GM21390 (cell line): ENCODE data around the gene SLC34A1.
"Not testable (repeated sequence)": the region's sequence is repeated elsewhere in the genome, so short reads cannot be mapped to it uniquely, and the experiment has no call there.

ENCODE experiments used
- ATAC-seq: cut with Tn5 transposase; IDR thresholded peaks from one replicate; pipeline ENCODE4 v1.9.1; 2021; ENCODE audit not compliant: unreplicated experiment

Gene SLC34A1

DNA sequence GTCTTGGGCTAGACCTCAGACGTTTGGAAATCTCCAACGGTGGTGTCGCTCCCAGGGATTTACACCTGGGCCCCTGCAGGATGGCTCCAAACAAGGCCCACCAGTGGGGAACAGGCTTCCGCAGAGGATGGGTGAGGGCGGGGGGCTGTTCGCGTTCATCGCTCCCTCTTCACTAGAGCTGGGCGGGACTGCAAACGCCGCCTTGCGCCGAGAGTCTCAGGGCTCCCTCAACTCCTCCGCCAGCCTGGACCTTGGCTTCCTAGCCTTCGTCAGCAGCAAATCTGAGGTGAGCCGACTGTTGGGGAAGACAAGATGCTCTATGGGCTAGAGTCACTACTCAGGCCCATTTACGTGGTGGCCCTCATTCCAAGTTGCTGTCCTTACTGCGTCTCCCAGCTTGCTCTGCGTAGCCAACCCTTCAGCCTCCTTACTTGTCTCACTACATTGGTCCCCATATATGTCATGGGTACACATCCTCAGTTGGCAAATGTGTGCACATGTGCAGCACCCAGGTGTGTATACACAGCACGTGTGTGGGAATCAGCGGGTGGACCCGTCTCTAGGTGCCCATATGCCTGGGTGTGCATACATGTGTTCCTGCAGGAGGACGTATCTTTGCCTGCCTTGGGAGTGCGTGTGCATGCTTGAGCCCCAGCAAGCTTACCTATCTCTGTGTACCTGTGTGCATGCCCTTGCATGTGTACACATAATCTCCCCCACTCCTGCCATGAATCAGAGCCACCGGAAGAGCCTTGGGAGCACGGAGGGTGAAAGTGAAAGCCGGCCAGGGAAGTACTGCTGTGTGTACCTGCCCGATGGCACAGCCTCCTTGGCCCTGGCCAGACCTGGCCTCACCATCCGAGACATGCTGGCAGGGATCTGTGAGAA lies 16.0 kb upstream of the SLC34A1 start:
- no peak for ATAC-seq

DNA sequence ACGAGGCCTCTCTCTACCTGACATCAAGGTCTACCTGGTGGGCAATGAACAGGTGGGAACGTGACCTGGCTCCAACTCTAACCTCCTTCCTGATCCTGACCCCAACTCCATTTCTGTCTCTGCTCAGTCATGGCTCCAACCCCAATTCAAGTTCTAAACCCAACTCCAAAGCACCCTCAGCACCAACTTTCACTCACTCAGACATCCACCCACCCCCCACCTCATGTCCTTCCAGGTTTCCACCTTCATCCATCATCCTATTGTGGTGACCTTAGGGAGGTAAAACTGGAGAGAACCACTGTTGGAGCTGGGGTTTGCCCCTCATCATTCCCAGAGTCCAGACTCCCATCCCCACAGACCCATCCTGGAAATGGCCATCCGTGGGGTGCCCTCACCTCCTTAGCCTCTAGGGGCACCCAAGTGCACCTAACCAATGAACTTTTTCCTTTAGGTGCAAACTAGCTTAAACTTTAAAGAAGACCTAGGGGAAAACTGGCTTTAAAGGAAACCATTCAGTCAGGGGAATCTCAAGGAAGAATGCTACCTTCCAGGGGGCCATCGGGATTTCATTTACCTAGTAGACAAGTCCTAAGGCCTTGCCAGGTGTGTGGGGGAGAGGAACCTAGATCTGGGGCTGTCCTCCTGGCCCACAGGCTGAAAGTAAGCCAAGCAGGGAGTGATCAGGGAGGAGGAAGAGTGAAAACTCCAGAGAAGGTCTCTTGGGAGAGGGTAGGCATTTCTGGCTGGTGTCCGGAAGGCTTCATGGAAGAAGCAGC lies 15.2 kb upstream of the SLC34A1 start:
- no peak for ATAC-seq

DNA sequence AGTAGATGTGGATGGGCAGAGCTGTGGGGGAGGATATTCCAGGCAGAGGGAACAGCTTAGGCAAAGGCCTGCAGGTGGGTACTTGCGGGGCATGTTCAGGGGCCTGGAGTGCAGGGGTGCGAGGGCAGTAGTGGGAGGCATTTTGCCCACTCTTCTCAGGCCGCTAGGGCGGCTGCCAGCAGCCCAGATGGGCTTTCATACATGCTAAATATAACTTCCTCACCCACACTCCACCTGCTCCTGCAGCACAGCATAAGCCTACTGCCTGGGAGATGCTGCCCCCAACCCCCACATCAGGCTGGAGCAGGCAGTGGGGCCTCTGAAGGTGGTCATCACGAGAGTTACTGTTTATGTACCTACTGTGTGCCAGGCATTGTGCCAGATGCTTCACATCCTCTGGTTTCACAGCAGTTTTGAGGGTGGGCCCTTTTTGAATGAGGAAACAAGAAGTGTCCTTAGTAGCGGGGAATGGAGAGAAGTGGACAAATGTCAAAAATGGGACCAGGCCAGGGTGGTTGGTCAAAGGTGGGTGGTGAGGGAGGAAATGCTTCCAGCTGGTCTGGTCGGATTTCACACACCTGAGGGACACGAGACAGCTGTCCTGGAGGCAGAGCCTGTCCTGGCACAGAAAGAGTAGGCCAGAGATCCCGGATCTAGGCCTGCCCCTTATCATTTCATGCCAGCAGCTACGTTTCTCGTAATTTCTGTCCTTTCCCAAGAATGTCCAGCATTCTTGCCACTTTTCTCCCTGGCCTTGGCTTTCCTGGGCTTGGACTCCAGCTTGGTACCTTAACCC lies 14.4 kb upstream of the SLC34A1 start:
- no peak for ATAC-seq

DNA sequence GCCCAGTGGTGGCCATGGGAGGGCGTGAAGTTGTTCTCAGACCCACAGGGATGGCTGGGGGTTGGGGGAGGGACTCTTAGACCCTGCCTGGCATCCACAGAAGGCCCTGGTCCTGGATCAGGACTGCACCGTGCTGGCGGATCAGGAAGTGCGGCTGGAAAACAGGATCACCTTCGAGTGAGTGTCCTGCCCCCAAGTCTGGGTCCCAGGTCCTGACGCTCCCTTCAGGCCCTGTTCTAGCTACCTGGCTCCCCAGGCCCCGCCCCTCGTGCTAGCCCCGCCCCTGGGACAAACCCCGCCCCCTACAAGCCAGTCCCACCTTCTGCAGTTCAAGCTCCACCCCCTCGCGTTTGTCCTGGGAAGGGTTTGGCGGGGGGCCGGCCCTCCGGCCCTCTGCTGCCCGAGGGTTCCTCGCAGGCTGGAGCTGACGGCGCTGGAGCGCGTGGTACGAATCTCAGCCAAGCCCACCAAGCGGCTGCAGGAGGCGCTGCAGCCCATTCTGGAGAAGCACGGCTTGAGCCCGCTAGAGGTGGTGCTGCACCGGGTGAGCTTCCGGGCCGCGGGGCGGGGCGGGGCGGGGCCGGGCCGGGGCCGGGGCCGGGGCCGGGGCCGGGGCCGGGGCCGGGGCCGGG lies 13.6 kb upstream of the SLC34A1 start:
- peak; percentile 78 for ATAC-seq

DNA sequence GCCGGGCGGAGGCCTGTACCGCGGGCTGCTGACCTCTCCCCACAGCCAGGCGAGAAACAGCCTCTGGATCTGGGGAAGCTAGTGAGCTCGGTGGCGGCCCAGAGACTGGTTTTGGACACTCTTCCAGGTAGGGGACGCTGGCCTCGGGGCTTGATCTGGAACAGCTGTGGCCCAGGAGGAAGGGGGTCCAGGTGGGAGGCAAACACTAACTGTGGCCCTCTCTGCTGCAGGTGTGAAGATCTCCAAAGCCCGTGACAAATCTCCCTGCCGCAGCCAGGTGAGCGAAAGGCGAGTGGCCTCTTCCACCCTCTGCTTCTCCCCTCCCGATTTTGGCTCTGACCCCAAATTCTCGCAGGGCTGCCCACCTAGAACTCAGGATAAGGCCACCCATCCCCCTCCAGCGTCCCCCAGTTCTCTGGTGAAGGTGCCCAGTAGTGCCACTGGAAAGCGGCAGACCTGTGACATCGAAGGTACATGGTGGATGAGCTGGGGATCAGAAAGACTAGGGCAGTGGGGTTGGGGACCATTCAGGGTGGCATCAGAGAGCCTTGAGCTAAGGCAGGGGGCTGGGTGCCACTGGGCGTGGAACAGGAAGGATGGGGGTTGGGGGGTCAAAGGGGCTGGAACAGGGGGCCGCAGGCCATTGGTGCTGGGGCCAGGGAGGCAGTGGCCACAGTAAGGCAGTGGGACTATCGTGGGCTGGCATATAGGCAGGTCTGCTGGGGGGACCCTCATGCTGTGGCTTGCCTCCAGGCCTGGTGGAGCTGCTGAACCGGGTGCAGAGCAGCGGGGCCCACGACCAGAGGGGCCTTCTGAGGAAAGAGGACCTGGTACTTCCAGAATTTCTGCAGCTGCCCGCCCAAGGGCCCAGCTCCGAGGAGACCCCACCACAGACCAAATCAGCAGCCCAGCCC lies 12.9 kb upstream of the SLC34A1 start:
- no peak for ATAC-seq

DNA sequence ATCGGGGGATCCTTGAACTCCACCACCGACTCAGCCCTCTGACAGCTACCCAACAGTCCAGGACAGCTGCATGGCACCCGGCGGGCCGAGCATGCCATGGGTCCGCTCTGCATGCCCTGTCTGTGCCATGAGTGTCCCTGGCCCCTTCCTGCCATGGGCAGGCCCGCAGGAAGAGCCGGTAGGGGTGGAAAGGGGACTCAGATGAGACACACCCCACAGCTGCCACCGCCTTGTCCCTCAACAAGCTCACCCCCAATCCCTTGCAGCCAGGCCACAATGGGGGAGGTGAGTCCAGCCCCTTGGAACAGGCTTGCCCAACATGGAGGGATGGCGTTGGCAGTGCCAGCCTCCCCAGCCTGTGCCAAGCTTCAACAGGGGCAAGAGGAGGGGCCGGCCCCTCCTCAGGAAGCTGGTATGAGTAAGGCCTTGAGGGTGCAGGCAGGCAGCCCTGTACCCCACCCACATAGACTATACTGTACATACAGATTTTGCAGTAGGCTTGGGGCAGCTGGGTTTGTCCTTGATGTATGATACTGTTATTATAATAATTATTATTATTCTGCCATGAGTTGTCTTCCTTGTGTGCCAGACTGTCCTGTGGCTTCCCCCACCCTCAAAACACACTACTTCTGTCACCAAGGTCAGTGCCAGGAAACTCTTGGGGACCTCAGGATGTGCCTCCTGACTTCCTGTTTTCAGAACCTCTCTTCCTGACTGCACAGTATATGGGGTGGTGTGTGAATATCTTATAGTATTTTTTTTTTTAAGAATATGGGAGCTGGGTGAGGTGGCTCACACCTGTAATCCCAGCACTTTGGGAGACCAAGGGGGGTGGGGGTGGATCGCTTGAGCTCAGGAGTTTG lies 12.0 kb upstream of the SLC34A1 start:
- no peak for ATAC-seq

DNA sequence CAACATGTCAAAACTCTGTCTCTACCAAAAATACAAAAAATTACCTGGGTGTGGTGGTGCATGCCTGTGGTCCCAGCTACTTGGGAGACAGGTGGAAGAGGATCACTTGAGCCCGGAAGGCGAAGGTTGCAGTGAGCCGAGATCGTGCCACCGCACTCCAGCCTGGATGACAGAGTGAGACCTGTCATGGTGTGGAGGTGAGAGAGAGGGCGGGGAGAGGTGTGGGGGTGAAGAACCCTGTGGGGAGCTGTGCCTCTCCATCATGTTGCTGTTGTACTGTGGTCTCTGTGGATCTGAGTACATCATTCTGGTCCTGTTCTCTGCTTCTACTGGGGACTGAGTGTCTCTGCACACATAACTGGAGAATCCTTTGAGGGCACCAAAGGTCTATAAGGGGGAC lies 11.3 kb upstream of the SLC34A1 start:
- ATAC-seq = no peak

DNA sequence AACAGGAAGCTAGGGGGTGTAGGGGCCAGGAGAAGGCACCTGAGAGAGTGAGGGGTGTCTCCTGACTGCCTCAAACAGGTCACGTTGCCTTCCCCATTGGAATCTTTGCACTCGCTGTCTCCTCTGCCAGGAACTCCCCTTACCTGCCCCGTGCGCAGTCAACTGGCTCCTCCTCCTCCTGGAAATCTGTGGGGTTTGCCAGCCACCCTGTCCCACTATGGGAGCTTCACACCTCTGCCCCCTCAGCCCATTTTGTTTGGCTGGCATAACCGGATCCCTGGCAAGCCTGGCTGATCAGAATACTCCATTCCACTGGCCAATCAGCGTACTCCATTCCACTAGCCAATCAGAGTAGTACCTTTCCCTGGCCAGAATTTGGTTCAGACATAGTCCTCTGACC lies 10.4 kb upstream of the SLC34A1 start:
- no peak for ATAC-seq

DNA sequence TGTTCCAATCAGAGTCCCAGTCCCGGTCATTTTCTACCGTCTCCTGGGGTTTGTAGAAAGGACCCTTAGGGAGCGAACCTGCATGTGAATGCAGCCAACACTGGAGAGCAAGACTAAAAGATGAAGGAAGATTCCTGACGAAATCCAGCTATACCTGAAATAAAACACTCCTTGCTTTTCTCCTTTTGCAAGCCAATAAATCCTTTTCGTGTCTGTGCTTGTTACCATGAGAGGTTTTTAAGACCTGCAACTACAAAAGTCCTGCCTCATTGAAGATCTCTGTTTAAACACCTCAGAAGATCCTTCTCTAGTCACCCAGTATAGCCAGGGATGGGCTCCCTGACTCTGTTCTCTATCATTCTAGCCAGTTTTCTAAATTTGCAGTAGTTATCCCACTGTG lies 10.0 kb upstream of the SLC34A1 start:
- no peak for ATAC-seq

DNA sequence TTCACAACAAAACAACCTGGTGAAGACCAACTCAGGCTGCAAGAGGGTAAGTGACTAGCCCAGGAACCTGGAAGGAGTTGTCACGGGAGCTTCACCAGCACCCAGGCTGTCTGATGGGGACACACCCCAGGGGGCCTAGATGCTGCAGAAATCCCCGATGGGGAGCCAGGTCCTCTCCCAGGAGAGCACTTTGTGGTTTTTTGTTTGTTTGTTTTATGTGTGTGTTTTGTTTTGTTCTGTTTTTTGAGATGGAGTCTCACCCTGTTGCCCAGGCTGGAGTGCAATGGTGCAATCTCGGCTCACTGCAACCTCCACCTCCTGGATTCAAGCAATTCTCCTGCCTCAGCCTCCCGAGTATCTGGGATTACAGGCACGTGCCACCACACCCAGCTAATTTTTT lies 8.7 kb upstream of the SLC34A1 start:
- ATAC-seq = not testable (repeated sequence)

DNA sequence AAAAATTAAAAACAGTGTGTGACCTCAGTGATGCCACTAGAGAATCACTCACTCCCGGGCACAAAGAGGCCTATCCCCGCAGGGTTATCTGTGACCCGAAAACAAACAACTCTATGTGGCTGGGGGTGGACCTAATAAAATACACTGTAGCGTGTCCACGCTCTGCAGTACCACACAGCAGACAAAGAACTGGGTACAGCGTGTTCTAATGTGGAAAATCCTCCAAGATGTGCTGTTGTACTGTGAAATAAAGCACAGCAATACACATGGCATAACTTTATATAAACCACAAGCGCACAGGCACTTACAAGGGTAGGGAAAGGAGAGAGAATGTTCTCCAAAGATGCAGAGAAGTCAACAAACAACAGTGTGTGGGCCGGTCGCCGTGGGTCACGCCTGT lies 8.1 kb upstream of the SLC34A1 start:
- no peak for ATAC-seq

DNA sequence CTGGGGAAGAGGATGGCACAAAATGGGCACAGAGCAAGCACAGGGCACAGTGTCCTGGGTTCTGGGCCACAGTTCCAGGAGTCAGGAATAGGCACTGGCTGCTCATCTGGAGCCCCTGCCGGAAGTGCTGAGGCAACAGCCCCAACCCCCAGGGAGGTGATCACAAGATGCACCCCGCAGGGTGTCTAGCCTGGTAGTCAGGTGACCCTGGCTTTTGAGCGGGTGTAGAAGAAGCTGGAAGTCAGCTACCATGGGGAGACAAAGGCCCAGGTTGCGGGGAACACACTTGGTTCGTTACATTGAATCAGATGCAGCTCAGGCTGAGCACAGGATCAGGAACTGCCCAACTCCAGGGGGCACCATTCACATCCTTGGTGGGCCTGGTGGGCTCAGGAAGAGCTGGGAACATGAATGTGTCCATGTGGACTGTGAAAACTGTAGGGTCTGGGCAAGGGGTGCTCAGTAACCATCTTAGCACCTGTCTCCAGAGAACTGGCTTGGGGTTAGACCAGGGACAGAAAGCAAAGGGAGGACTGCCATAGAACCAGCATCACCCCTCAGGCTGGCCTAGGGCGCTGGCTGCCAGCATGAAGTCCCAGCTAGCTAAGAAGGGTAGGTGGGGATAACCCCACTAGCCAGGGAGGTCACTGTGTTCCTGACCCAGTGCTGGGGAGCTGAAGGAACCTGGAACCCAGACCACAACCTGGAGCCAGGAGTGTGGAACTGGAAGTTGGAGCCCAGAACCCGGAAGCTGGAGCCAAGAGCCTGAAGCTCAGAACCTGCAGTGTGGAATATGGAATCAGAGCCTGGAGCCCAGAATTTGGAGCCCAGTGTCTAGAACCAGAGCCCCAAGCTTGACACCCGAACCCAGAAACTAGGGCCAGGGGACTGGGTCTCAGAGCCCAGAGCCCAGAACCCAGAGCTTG lies 6.1 kb upstream of the SLC34A1 start:
- no peak for ATAC-seq

DNA sequence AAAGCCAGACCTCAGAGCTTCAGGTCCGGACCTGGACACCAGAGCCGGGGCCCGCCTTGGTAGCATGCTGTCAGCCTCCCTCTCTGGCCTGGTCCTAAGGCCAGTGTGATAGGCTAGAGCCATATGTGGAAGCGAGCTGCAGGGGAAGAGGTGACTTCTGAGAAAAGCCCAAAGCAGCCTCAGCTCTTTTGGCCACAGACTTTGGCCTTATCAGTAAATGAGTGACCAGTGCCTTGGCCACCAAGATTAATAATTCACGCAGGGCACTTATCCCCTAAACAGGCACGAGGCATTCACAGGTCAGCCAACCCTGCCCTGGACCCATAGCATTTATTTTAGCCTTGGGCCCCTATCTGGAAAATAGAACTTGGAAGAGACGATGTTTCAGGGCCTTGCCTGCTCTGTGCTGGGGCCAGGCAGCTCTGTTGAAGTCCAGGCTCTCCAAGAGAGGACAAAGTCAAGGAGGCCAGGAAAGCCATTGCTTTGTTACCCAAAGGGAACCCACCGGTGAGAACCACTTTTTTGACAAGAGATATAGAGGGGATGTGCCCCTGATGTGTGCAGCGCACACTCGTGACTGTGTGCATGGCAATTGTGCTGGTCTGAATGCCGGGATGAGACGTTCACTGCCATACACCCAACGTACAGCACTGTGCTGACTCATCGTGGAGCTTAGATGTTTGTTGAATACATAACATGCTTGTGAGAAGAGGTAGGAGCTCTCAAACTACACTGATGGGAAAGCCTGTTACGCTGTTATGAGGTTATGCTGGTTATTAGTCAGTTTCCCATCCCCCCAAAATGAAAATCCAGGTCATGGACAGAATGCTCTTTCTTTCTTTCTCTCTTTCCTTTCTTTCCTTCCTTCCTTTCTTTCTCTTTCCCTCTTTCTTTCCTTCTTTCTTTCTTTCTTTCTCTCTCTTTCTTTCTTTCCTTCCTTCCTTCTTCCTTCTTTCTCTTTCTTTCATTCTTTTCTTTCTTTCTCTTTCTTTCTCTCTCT lies 5.0 kb upstream of the SLC34A1 start:
- no peak for ATAC-seq

DNA sequence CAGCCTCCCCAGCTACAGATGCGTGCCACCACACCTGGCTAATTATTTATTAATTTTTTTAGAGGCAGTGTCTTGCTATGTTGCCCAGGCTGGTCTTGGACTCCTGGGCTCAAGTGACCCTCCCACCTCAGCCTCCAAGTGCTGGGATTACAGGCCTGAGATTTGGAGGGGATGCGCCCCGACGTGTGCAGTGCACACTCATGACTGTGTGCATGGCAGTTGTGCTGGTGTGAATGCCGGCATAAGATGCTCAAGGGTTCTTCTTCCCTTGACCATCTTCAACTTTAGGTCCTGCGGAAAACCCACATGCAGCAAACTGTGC lies 3.5 kb upstream of the SLC34A1 start:
- no peak for ATAC-seq

DNA sequence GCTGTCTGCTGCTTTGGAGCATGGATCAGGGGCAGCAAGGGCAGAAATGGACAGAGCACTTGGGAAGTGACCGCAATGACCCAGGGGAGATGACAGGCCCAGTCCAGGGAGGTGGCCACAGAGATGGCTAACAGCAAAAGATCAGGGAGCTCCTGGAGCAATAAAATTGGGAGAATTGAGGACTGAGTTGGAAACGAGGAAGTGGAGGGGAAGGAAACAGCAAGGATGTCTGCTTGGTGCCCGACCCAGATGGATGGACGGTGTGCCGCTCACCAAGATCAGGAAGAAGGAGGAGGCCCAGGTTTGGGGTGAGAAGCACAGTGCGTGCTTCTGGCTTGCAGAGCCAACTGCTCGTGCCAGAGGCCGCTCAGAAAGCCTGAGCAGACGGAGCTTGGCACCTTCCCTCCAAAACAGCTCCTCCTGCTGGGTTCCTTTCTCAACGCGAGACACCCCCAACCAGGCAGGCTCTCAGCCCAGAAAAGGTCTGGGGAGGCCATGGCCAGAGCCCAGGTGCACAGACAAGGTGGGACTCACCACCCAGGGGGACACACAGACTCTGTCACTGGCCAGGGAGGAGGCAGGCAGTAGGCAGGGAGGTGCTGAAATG lies 1.7 kb upstream of the SLC34A1 start:
- no peak for ATAC-seq

DNA sequence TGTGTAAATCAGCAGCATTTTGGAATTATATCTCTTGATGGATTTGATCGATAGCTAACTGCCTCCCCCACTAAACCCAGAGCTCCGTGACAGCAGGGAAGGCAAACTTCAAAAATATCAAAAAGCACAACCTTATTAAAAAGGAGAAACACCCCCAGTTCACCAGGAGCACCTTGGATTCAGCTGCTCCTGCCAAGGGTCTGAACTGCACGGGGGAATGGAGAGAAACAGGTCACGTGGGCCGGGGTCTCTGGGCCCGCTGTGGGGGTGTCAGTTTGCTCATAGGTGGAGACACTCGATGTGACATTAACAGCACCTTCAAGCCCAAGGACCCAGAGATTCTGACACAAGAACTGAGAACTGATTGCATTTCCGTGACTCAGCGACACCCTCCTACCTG lies 1.1 kb upstream of the SLC34A1 start:
- ATAC-seq = no peak

DNA sequence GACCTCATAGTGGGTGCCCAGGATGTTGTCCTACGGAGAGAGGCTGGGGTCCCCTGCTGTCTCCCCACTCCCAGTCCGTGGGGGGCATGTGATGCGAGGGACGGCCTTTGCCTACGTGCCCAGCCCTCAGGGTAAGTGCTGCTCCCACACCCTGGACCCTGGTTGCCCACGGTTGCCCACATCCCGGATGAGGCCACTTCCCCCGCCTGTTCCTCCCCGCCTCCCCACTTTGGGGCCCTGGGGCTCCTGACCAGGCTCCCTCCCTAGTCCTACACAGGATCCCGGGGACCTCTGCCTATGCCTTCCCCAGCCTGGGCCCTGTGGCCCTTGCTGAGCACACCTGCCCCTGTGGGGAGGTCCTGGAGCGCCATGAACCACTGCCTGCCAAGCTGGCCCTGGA lies 1.5 kb downstream of the SLC34A1 start:
- no peak for ATAC-seq
